Type B pancreatic cell (in vitro differentiated cells): ENCODE data around the gene LMAN1L. TPM values are rescaled to one million over a fixed set of nuclear protein-coding genes. Genes with fewer than 3 reads are reported as not detected.

Experiments
- DNase-seq: peaks from one replicate; pipeline ENCODE4 v3.0.0; 2021; ENCODE audit warnings: mixed read lengths; ENCODE audit not compliant: unreplicated experiment; ENCODE audit errors: extremely low spot score
- H3K27ac Mint-ChIP-seq: 2 replicates; pipeline ENCODE4 v1.8.0; 2021; ENCODE audit warnings: mild to moderate bottlenecking, mixed read lengths
- H3K27me3 Mint-ChIP-seq: 2 replicates; pipeline ENCODE4 v1.8.0; 2021; ENCODE audit warnings: mixed read lengths
- H3K36me3 Mint-ChIP-seq: 2 replicates; pipeline ENCODE4 v1.8.0; 2021; ENCODE audit warnings: mixed read lengths
- H3K4me1 Mint-ChIP-seq: one replicate; pipeline ENCODE4 v1.8.0; 2021; ENCODE audit warnings: mixed read lengths; ENCODE audit not compliant: unreplicated experiment
- H3K4me3 Mint-ChIP-seq: 2 replicates; pipeline ENCODE4 v1.8.0; 2021; ENCODE audit warnings: mild to moderate bottlenecking, mixed read lengths
- H3K9me3 Mint-ChIP-seq: 2 replicates; pipeline ENCODE4 v1.8.0; 2021; ENCODE audit warnings: mixed read lengths
- total RNA-seq: library from RNA; stranded (reverse); gene quantifications from 2 replicates; pipeline ENCODE4 v1.2.1, GENCODE V29; 2021; ENCODE audit warnings: low replicate concordance
- TF ChIP-seq, protein P1 (sequence below): fragments of 200-600 bp; sonication (generic); conservative IDR thresholded peaks from 2 replicates; pipeline ENCODE4 v1.5.0; 2021; ENCODE audit warnings: antibody characterized with exemption, mild to moderate bottlenecking

LMAN1L gene
- total RNA-seq, 1 donor from 2014 or later, result not detected

DNA sequence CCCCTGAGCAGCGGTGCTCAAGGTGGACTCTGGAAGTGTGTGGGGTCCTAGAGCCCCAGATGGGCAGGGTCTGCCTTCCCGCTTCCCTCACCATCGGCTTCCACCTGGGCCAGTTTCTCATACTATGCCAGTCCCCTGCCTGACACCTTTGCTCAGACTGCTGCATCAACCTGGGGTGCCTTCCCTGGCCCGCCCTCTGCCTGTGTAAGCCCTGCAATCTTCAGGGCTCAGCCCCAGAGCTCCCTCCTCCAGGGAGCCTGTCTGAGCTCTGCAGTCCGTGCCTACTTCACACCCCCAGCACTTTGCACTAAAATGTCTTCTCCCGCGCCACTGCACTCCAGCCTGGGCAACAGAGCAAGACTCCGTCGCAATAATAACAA lies 17.7 kb upstream of the LMAN1L start:
- H3K27me3 Mint-ChIP-seq, result no peaks in the 10 kb centered on the region
- H3K9me3 Mint-ChIP-seq, result no peaks in the 10 kb centered on the region
- H3K27ac Mint-ChIP-seq, result no peak overlapping the region
- H3K4me3 Mint-ChIP-seq, result no peak overlapping the region
- H3K36me3 Mint-ChIP-seq, result no peaks in the 10 kb centered on the region
- DNase-seq, result no peak
- H3K4me1 Mint-ChIP-seq, result peaks cover 23% of the 10 kb centered on the region
- TF ChIP-seq, protein P1, sequence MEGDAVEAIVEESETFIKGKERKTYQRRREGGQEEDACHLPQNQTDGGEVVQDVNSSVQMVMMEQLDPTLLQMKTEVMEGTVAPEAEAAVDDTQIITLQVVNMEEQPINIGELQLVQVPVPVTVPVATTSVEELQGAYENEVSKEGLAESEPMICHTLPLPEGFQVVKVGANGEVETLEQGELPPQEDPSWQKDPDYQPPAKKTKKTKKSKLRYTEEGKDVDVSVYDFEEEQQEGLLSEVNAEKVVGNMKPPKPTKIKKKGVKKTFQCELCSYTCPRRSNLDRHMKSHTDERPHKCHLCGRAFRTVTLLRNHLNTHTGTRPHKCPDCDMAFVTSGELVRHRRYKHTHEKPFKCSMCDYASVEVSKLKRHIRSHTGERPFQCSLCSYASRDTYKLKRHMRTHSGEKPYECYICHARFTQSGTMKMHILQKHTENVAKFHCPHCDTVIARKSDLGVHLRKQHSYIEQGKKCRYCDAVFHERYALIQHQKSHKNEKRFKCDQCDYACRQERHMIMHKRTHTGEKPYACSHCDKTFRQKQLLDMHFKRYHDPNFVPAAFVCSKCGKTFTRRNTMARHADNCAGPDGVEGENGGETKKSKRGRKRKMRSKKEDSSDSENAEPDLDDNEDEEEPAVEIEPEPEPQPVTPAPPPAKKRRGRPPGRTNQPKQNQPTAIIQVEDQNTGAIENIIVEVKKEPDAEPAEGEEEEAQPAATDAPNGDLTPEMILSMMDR, result no peak

DNA sequence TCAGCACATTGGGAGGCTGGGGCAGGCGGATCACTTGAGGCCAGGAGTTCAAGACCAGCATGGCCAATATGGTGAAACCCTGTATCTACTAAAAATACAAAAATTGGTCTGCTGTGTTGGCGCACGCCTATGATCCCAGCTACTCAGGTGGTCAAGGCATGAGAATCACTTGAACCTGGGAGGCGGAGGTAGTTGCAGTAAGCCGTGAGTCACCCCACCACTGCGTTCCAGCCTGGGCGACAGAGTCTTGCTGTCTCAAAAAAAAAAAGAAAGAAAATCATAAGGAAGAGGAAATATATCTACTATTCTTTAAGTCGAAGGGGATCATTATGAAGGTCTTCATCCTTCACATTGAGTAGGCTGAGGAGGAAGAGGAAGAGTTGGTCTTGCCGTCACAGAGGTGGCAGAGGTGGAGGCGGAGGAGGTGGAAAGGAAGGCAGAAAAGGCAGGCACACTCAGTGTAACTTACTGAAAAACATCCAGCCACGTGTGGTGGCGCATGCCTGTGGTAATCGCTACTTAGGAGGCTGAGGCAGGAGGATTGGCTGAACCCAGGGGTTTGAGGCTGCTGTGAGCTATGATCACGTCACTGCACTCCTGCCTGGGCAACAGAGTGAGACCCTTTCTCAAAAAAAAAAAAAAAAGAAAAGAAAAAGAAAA lies 16.5 kb upstream of the LMAN1L start:
- H3K9me3 Mint-ChIP-seq, result no peaks in the 10 kb centered on the region
- peaks cover 16% of the 10 kb centered on the region for H3K4me1 Mint-ChIP-seq
- H3K27ac Mint-ChIP-seq, result no peak overlapping the region
- no peak overlapping the region for H3K4me3 Mint-ChIP-seq
- no peaks in the 10 kb centered on the region for H3K36me3 Mint-ChIP-seq
- H3K27me3 Mint-ChIP-seq, result no peaks in the 10 kb centered on the region
- no peak for DNase-seq
- TF ChIP-seq, protein P1, result no peak

DNA sequence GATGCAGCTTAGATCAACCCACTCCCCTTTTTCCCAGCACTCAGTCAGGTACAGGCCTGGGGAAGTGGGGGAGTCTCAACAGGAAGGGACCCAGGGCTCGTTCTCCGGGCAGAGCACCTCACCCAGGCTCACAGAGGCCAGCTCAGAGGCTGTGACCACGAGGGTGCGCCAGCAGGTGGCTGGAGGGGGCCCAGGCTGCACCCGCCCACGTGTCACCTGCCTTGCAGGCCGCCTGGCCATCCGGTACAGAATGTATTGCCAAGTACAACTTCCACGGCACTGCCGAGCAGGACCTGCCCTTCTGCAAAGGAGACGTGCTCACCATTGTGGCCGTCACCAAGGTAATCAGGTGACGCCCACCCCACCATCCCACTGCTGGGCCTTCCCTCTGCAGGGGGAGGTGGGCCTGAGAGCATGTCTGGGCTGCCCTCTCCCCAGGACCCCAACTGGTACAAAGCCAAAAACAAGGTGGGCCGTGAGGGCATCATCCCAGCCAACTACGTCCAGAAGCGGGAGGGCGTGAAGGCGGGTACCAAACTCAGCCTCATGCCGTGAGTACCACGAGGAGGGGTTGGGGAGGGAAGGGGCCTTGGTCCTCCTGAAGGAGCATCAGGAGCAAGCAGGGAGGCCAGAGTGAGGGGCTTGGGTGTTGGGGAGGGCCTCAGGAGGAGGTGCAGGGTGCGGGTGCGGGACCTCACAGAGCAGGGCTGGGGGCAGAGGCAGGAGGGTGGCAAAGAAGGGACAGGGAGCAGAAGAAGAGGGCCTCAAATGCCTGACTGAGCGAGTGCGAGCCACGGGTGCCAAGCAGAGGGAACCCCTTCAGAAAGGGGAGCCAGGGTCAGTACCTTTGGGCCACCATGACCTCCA lies 14.0 kb upstream of the LMAN1L start:
- TF ChIP-seq, protein P1, result no peak
- H3K36me3 Mint-ChIP-seq, result no peaks in the 10 kb centered on the region
- H3K27me3 Mint-ChIP-seq, result no peaks in the 10 kb centered on the region
- H3K4me3 Mint-ChIP-seq, result no peak overlapping the region
- H3K9me3 Mint-ChIP-seq, result no peaks in the 10 kb centered on the region
- H3K4me1 Mint-ChIP-seq, result no peaks in the 10 kb centered on the region
- no peak for DNase-seq
- H3K27ac Mint-ChIP-seq, result no peak overlapping the region

DNA sequence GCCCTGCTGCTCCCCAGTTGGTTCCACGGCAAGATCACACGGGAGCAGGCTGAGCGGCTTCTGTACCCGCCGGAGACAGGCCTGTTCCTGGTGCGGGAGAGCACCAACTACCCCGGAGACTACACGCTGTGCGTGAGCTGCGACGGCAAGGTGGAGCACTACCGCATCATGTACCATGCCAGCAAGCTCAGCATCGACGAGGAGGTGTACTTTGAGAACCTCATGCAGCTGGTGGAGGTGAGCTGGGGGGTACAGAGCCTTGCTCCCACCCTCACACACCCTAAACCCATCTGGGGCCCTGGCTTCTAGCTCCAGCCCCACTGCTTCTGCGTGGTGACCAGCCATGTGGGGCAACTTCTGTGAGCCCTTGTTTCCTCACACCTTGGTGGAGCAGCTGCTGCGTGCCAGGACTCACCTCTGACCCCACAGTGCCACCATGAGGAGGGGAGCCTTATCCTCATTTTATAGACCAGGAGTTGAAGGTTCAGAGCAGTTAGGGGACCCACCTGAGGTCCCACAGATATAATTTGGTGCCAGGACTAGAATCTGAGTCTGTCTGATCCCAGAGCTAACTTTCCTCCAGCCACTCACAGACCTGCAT lies 13.3 kb upstream of the LMAN1L start:
- Mint-ChIP-seq H3K36me3 (peaks cover 6% of the 10 kb centered on the region), H3K27ac (no peak overlapping the region), H3K27me3 (no peaks in the 10 kb centered on the region), H3K4me3 (no peak overlapping the region), H3K4me1 (no peaks in the 10 kb centered on the region), H3K9me3 (no peaks in the 10 kb centered on the region)
- TF ChIP-seq, protein P1, result no peak
- no peak for DNase-seq

DNA sequence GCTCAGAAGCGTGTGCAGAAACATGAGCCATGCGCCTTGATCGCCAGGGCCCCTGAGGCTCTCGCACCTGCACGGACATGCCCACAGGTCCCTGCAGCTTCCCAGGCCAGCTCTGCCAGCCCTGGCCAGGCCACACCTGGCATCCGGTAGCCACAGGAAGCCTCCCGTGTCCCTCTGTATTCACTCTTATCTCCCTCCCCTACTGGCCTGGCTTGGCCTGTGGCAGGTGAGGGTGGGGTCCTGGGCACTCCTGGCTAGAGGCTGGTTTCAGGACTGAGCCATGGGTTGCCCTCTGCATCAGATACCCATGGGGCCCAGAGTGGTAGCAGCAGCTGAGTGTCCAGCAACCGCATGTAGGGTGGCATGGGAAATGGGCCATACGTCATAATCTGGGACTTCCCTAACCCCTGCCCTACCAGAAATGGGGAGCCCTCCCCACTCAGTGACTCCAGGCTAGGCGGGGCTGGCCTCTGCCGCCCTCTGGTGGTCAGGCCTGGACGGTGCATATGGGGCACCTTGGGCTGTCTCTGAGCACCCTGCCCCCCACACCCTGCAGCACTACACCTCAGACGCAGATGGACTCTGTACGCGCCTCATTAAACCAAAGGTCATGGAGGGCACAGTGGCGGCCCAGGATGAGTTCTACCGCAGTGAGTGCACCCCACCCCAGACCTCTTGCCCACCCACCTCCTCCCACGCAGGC lies 12.6 kb upstream of the LMAN1L start:
- TF ChIP-seq, protein P1, result peak; percentile 94
- Mint-ChIP-seq H3K36me3 (peaks cover 9% of the 10 kb centered on the region), H3K9me3 (no peaks in the 10 kb centered on the region), H3K4me1 (no peaks in the 10 kb centered on the region), H3K27ac (peak overlapping the region; percentile 46), H3K4me3 (no peak overlapping the region), H3K27me3 (no peaks in the 10 kb centered on the region)
- no peak for DNase-seq
